HG03095 (cell line): ENCODE data around the gene CACNA2D4.

Experiments used
- ATAC-seq: cut with Tn5 transposase; IDR thresholded peaks from one replicate; pipeline ENCODE4 v1.9.1; 2021; ENCODE audit warnings: moderate library complexity; ENCODE audit not compliant: unreplicated experiment

CACNA2D4 gene

DNA sequence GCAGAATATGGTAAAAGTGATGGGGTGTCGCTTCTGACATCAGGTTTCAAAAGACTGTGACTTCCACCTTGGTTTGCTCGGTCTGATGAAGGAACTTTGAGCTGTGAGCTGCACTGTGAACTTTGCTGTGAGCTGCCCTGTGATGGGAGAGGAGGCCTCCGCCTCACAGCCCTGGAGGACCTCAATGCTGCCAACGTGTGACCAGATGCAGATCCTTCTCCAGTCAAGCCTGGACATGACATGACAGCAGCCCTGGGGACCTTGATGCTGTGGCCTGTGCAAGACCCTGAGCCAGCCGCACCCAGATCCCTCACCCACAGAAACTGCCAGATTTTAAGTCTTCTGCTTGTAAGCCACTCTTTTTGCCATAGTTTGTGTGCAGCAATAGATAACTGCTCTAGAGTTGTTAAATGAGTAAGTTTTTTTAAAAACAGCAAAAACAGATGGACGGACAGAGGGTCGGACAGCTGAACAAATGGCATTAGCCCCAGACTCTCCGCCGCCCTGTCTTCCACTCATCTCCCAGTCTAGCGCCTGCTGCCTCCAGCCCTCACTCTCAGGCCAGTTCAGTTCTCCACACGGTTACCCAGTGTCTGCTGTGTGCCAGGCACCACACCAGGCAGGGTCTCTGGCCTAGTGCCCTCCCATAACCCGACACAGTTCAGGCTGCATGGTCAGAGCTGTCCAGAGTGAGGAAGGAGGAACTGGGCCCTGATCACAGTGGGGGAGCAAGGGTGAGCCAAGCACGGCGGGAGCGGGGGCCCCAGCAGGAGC is 111.2 kb downstream of the CACNA2D4 start:
- ATAC-seq: no peak

DNA sequence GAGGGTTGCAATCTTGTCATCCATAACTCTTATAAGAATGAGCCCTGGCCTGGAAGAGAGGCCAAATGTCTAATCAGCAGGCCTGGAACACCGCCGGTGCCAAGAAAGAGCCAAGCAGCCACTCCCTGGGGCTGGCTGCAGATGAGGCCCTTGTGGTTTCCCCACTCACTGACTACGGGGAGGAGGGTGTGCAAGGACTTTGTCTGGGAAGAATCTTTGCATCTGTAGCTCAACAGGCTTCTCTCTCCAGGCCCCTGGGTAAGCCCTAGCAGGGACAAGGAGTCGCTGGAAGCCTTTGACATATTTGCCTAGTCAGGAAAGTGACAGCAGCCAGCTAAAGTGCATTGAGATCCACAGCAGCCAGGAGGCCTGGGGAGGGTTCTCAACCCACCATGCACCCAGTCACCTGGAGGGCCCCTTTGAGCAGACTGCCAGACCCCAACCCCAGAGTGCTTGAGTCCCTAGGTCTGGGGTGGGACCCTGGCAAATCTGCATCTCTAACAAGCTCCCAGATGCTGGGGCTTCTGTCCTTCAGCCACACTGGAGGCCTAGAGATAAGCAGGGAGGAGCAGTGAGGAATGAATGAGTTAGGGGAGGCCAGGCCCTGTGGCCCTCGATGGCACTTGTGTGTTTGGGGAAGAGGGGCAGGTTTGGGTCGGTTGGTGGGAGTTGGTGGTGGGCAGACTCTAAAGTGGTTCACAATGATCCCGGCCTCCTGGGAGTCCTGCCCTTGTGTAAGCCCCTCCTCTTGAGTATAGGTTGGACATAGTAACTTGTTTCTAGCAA is 112.0 kb downstream of the CACNA2D4 start:
- no peak for ATAC-seq

DNA sequence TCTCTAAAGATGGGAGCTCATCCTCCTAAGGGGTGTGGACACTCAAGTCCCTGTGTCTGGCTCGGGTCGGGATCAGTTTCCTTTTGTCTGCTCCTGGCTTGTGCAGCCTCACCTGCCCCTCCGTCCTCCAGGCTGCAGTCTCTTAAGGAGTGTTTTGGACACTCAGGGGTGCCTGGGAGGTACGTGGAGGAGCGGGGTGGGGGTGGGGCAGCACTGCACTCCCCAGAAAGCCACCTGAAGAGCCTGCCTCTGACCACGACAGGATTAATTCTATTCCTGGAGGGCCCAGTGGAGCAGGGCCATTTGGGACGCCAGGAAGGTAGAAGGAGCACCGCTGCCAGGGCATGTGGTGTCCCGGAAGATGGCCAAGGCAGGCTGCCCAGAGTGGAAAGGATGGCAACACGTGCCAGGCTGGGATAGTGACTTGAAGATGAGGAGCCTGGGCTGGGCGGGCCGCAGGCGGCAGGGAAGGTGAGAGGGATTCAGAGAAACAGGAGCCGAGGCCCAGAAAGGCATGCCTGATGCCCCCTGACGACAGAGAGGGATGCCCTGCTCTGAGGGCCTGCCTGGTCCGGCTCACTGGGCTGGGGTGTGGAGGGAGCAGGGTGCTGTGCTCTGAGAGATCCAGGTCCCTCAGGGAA is 112.9 kb downstream of the CACNA2D4 start:
- no peak for ATAC-seq

DNA sequence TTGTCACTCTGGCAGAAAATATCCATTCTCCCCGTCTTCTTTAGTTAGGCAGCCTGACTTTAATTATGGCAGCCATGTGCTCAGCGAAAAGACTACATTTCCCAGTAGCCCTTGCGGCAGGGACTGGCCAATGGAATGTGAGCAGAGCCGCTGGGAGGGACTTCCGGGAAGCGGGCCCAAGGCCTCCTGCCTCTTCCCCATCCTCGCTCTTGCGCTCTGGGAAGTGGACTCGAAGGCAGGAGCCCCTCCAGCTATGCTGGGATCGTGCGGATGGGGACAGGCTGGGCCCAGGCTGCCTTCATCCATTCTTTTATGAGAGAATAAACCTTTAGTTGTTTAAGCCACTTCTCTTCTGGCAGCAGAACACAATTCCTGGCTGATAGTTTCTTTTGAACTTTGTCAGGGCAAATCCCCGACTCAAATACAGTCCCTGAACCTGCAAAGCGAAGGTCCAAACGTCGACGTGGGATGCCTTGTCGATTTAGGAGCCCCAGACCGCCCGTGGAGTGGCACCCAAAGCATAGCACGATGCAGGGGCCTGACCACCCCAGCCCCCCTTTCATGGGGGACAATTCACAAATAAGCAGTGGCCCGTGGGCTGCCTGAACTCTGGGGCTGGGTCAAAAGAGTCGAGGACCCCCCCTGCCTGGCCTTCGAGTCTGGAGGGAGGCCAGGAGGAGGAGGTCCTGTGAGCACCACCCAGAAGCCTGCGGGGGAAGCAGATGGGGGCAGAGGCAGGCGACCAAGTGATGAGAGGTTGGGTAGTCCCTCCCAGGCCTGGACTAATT is 113.7 kb downstream of the CACNA2D4 start:
- ATAC-seq: peak; percentile 85

DNA sequence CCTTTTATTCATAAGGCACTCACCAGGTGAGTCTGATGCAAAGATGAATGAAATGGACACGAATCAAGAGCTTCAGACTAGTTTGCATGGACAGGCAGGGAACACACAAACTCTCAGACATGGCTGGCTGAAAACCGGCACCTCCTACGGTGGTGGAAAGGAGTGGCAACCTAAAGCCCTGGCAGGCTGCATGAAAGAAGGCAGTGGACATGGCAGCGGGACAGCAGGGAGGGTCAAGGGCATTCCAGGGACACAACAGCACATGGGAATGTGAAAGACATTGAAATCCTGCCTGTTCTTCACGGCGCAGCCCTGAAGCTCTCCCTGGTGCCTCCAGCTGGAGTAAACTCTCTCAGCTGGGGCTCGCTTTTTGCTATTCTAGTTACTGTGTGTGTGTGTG is 114.7 kb downstream of the CACNA2D4 start:
- ATAC-seq: no peak

DNA sequence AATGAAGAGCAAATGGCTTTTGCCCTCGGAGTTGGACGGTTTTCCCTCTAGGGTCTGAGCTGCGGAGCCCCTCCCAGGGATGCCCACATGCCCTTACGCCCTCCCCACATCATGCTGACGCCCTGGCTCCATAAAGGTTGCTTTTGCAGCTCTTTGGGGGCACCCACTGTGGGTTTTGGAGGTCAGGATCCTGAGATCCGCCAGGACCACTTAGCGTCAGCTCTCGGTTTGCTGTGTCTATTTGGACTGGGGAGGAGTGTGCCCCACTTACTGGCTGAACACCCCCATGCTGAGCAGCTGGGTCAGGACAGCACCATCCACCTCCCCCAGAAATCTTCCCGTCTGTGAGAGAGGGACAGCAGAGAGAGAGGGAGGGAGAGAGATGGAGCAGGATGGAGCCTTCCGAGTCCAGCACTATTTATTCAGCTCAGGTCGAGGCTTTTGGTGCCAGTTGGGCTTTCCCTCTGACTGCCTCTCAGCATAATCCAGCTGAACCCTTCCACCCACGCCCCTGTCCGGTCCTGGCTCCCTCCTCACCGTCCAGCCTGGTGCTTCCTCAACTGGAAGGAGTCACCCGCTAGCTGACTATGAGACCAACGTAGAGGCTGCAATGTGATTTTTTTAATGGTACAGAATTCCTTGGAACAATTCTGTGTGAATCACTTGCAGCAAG is 117.0 kb downstream of the CACNA2D4 start:
- ATAC-seq: no peak

DNA sequence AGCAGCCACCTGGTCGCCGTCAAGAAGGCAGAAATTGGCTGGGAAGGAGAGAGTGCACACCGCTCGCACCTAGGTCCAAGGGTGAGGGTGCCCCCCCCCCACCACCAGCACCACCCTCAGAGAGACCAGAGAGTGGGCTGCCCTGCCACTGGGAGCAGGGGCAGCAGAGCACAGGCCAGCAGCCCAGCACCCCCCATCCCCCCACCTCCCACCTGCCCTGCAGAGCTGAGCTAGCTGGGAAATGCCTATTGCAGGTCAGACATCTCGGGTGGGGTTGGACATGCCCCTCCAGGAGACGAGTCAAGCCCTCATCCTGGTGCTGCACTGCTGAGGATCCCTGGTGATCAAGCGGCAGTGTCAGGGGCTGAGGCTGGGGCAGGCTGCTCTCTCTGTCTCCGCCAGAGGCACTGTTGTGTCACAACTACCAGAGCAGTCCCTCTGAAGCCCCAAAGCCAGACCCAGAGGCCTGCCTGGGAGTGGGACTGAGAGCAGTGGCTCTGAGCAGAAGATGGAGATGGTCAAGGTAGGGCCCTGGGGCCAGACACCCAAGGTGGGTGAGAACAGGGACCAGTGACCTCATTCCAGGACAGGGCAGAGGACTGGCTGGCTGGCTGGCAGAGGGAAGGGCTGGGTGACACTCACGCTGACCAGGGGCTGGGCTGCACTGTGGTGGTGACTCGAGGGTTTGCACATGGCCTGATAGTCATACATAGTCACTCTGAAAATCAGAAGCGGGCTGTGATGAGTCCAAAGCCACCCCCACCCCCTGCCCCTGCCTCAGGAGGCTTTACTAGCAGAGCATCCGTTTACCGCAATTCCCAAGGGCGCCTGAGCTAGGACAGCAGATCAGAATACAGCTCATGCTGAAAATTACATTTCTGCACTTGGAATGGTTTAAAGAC is 117.8 kb downstream of the CACNA2D4 start:
- no peak for ATAC-seq

DNA sequence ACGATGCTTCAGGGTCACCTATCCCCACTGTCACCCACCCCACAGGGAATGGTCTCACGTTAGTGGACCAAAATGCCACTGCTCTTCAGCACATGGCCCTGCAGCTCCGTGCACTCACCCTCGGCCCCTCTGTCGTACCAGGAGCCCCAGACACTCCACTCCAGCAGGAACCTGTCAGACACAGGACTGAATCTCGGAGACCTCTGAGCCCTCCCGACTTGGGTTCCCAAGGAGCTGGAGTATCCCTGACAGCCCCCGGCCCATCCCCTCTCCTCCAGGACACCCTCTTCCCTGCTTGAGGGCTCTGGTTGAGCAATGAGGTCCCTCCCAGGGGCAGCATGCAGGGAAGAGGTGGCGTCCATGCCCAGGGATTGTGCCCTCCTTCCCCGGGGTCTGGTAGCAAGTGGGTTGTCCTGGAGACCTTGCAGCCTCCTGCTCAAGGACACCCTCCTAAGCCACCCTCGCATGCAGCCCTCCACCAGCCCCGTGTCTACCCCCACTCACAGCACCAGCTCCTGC is 118.5 kb downstream of the CACNA2D4 start:
- ATAC-seq: no peak

DNA sequence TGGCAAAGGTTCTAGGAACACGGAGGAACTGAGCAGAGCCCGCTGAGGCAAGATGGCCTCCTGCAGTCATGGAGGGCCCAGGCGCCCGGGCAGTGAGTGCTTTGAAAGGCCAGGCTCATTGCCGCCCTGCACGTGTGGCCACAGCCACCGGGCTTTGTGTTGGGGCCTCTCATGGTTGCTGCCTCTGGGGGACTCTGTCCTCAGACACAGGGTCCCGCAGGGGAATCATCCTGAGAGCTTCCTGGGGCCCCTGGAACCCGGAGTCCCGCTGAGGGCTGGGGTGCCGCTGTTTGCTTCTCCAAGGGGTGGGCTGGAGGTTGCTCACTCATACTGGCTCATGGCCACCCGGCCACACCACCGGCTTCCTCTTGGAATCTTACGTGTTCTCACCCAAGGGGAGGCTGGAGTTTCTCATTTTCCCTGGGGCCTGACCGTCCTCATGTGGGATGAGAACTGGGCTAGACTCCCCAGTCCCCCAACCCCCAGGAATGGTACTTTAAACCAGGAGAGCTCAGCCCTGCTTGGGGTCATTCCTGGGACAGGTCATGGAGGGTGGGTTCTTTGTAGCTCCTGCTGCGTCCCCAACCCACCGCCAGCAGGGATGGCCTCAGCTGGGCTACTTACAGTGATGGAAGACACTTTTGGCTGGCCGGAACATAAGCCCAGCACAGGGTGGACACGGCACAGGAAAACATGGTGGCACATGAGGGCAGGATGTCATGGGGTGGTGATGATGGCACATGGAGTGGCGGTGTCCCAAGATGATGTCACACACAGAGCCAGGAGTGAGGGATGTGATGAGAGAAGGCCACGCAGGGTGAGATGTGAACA is 119.2 kb downstream of the CACNA2D4 start:
- ATAC-seq: no peak

DNA sequence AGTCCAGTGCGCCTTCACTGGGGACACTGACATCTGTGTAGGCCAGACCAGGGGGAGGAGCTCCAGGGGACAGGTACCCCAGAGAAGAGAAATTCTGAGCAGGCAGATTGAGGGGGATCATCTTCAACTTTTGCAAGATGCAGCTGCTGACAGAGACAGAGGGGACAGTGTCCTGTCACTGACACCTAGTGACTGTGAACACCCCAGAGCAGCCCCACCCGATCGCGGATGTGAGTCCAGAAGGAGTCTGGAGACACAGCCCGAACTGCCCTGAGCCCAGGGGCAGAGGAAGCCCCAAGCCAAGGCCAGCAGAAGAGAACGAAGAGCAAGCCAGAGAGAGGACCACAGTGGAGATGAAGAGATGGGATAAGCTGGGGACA is 119.8 kb downstream of the CACNA2D4 start:
- no peak for ATAC-seq

DNA sequence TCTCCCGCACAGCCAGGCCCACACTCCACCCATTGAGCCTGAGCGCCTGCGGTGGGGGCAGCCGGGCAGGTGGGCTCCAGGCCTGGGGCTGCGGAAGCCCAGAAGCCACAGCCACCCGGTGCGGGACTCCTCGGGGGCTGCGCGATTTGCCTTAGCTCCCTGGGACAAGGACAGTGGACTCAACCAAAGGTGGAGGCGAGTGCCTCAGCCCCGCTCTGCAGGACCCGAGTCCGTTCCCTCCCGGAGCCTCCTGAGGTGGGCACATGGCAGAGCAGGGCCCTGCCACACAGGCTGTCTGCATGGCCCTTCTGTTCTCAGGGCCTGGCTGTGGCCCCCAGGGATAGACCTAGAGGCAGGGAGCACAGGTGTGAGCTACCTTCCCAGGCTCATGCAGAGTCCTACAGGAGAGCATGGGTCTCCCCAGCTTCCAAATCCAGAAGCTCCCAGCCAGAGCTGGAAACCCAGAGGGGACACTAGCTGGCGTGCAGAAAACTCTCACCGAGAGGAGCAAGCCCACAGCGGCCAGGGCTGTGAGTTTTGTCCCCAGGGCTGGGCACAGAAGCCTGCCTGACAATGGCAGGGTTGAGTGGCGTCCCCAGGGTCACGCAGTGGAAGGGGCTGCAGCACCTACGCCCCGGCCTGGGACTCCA is 120.3 kb downstream of the CACNA2D4 start:
- ATAC-seq: no peak

DNA sequence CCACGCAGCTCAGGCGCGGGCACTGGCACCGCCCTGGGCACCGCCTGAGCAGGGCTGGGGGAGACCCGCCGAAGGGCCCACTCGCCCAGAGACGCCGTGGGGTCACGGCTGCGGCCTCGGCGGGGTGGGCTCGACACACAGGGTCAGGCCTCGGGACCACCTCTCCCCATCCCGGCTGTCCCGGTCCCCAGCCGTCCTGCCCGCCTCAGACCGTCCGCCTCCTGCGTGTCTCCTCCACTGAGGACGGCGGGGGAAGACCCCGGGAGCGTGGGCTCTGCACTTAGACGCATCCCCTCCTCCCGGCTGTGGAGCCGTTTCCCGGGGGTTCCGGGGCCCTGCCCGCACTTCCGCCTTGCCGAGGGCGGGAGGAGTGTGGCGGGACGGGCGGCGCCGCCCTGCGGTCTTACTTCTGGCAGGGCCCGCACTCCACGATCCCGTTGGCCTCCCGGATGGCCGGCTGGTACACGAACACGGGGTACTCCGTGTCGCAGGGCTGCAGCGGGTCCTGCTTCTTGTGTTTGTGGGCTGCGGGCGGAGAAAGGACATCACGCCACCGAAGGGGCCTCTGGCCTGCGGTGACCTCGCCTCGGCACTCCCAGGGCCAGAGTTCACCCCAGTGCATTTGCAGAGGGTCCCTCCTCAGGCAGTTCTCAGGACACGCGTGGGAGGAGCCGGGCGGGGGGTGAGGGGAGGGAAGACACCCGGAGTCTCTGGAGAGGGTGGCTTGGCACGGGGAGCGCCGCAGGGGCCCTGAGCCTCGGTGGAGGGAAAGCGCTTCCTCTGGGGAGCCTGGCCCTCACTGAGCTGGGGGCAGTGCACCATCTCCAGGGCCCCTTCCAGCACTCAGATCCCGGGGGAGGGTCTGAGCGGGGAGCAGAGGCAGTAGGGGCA is 121.2 kb downstream of the CACNA2D4 start:
- ATAC-seq: peak; percentile 17

DNA sequence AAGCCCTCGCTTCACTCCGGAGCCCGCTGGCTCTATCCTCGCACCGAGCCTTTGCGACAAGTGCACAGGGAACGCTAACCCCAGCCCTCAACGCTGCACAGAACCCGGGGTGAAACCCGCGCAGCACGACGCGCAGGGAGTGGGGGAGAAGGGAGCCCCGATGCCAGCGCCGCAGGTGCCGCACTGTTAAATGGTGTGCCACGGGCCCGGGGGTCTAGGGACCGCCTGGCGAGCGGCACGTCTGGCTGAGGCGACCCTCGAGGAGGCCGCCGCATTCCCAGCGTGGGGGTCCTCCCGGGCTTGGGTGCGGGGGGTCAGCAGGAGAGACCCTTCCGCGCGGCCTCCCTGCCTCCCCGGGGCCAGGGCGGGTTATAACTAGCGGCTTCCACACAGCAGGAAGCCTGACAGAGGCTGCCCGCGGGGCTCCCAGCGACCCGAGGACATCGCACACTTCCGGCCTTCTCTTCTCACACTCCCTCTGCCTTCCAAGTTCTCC is 121.9 kb downstream of the CACNA2D4 start:
- peak; percentile 17 for ATAC-seq

DNA sequence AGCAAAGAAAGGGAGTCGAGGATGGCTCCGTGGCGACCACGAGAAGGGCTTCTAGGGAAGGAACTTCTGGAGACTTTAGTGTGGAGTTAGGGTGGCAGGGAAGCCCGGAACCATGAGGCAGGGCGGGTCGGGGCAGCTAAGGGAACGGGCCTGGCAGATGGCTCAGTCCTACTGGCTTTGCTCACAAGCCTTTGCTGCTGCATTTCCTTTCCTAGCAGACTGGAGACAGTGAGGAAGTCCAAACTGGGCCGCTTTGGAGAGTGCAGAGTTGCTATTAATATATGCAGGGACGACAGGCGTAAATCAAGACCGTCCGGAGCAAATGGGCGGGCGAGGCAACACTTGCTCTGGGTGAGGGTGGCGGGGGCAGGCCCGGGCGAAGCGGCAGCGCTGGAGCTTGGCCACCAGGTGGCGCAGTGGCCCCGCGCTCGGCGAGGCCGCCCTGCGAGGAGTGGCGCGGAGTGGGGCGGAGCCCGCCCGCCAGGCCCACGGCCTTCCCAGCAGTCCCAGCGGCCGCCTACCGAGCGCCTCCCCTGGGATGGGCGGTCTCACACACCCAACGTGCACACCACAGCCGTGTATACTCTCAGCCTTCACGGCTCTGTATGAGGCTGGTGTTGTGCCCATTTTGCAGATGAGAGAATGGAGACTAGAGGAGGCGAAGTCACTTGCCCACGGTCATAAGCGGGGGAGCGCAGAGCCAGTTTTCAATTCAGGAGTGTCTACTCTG is 122.5 kb downstream of the CACNA2D4 start:
- ATAC-seq: peak; percentile 91

DNA sequence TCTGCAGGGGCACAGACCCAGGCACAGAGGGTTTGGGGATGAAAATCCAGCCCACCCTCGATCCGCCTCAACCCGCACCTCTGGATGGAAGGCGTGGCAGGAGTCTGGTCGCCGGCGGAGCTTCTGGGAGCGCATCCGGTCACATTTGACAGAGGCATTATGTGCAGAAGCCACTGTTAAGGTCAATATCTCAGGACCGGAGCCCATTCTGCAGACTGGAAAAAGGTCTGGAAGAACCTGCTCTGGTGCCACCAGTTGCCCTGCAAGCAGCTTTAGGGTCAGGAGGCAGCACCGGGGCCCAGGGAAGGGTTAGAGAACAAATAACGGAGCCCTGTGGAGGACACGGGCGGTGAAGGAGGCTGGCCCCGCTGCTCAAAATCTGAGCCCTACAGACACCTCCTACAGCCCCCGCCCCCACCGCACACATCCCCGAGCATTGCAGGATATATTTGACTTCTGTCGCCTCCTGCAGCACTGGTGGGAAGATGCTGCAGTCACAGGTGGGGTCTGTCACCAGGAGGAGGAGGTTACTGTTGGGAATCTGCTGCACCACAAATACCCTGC is 123.1 kb downstream of the CACNA2D4 start:
- ATAC-seq: no peak
